ENCODE measurements around the gene PPIG. TPM values are rescaled to one million over a fixed set of nuclear protein-coding genes. Genes with fewer than 3 reads are reported as not detected.
A peak's percentile ranks its signal among the peaks of the same experiment; 100 is the strongest.
"Not testable (repeated sequence)": the region's sequence is repeated elsewhere in the genome, so short reads cannot be mapped to it uniquely, and the experiment has no call there.

The PPIG gene
- polyA plus RNA-seq (ENCODE audit: insufficient read length in 3 of 3), result 100 to 1,000 TPM; 104 to 129 (median 114) TPM

- DNase-seq (ENCODE audit: low read depth in 3 of 3, low spot score in 2 of 3), result peak; percentile 85 to 92 (median 89)
Measured at GRCh38 chr2:169584005-169584877, at the start of gene PPIG. Gene PPIG (plus strand): TSS chr2:169584351. CDS start chr2:169604042, 19,691 bp downstream.

- DNase-seq (ENCODE audit: low read depth in 3 of 3, low spot score in 2 of 3), result not testable (repeated sequence)
Measured at GRCh38 chr2:169539460-169539859, 44.7 kb upstream of the PPIG start.

- no peak for DNase-seq (ENCODE audit: low read depth in 3 of 3, low spot score in 2 of 3)
Measured at GRCh38 chr2:169540146-169540545, 44.0 kb upstream of the PPIG start.

GRCh38 chr2:169542433-169542832 is 41.7 kb upstream of the PPIG start:
- DNase-seq (ENCODE audit: low read depth in 3 of 3, low spot score in 2 of 3), result no peak

- DNase-seq (ENCODE audit: low read depth in 3 of 3, low spot score in 2 of 3), result no peak
Measured at GRCh38 chr2:169546756-169547155, 37.4 kb upstream of the PPIG start.

GRCh38 chr2:169561364-169561763 is 22.8 kb upstream of the PPIG start:
- DNase-seq (ENCODE audit: low read depth in 3 of 3, low spot score in 2 of 3), result no peak

- not testable (repeated sequence) for DNase-seq (ENCODE audit: low read depth in 3 of 3, low spot score in 2 of 3)
Measured at GRCh38 chr2:169562084-169562483, 22.1 kb upstream of the PPIG start.

- no peak for DNase-seq (ENCODE audit: low read depth in 3 of 3, low spot score in 2 of 3)
Measured at GRCh38 chr2:169562519-169562918, 21.6 kb upstream of the PPIG start.

- DNase-seq (ENCODE audit: low read depth in 3 of 3, low spot score in 2 of 3), result no peak
Measured at GRCh38 chr2:169565686-169566085, 18.5 kb upstream of the PPIG start.

GRCh38 chr2:169569948-169570347 is 14.2 kb upstream of the PPIG start:
- no peak for DNase-seq (ENCODE audit: low read depth in 3 of 3, low spot score in 2 of 3)

GRCh38 chr2:169570752-169571151 is 13.4 kb upstream of the PPIG start:
- not testable (repeated sequence) for DNase-seq (ENCODE audit: low read depth in 3 of 3, low spot score in 2 of 3)

- DNase-seq (ENCODE audit: low read depth in 3 of 3, low spot score in 2 of 3), result no peak
Measured at GRCh38 chr2:169571571-169571970, 12.6 kb upstream of the PPIG start.

- no peak for DNase-seq (ENCODE audit: low read depth in 3 of 3, low spot score in 2 of 3)
Measured at GRCh38 chr2:169572189-169572588, 12.0 kb upstream of the PPIG start.

GRCh38 chr2:169572821-169573159 is 11.4 kb upstream of the PPIG start:
- DNase-seq (ENCODE audit: low read depth in 3 of 3, low spot score in 2 of 3), result no peak

- DNase-seq (ENCODE audit: low read depth in 3 of 3, low spot score in 2 of 3), result peak in 2 of 3 donors; percentile 71 to 79
Measured at GRCh38 chr2:169573160-169573973, 10.8 kb upstream of the PPIG start, which contains the start of gene FASTKD1. Gene FASTKD1 (minus strand): TSS chr2:169573865. CDS start chr2:169572029, 1,836 bp downstream.

- DNase-seq (ENCODE audit: low read depth in 3 of 3, low spot score in 2 of 3), result no peak
Measured at GRCh38 chr2:169573974-169574299, 10.2 kb upstream of the PPIG start.

GRCh38 chr2:169574539-169574938 is 9.6 kb upstream of the PPIG start:
- DNase-seq (ENCODE audit: low read depth in 3 of 3, low spot score in 2 of 3), result not testable (repeated sequence)

- not testable (repeated sequence) for DNase-seq (ENCODE audit: low read depth in 3 of 3, low spot score in 2 of 3)
Measured at GRCh38 chr2:169575264-169575663, 8.9 kb upstream of the PPIG start.

GRCh38 chr2:169579044-169579443 is 5.1 kb upstream of the PPIG start:
- no peak for DNase-seq (ENCODE audit: low read depth in 3 of 3, low spot score in 2 of 3)

- DNase-seq (ENCODE audit: low read depth in 3 of 3, low spot score in 2 of 3), result not testable (repeated sequence)
Measured at GRCh38 chr2:169582552-169583266, 1.4 kb upstream of the PPIG start.

- DNase-seq (ENCODE audit: low read depth in 3 of 3, low spot score in 2 of 3), result no peak
Measured at GRCh38 chr2:169583518-169583917, 633 bp upstream of the PPIG start.

Data from right renal cortex interstitium (tissue), 3 donors.